Thyroid gland (tissue), 4 donors: ENCODE data around the gene GPC5. TPM values are rescaled to one million over a fixed set of nuclear protein-coding genes. Genes with fewer than 3 reads are reported as not detected.

Source experiments
- DNase-seq, 2 donors: peaks; one replicate each; pipeline ENCODE4 v3.0.0-alpha.2; 2019
- H3K27ac ChIP-seq, 3 donors: fragments of 200-600 bp; sonication (generic); 1 replicate in 2 of 3; 2 replicates in 1 of 3; pipeline ENCODE4 v1.5.1; 2016 to 2019; ENCODE audit warnings: mild to moderate bottlenecking in 1 of 3, moderate library complexity in 1 of 3
- H3K27me3 ChIP-seq: fragments of 200-600 bp; sonication (generic); one replicate; pipeline ENCODE4 v1.5.1; 2019
- H3K36me3 ChIP-seq, 2 donors: fragments of 200-600 bp; sonication (generic); one replicate each; pipeline ENCODE4 v1.5.1; 2016 to 2019
- H3K4me1 ChIP-seq, 2 donors: fragments of 200-600 bp; sonication (generic); one replicate each; pipeline ENCODE4 v1.5.1; 2017 to 2019
- H3K4me3 ChIP-seq, 3 donors: fragments of 200-600 bp; sonication (generic); replicated peaks in 1 of 3; 1 replicate in 2 of 3; 2 replicates in 1 of 3; pipeline ENCODE4 v1.5.1; 2016; ENCODE audit warnings: mild to moderate bottlenecking in 1 of 3
- H3K9me3 ChIP-seq: fragments of 200-600 bp; sonication (generic); one replicate; pipeline ENCODE4 v1.5.1; 2017
- POLR2A ChIP-seq, 2 donors: fragments of 450-650 bp; IDR thresholded peaks; one replicate each; pipeline ENCODE4 v1.6.1; 2017; ENCODE audit warnings: antibody characterized with exemption in 2 of 2, mild to moderate bottlenecking in 2 of 2, moderate library complexity in 1 of 2
- WGBS, 2 donors: methylation state at CpG; one replicate each; pipeline ENCODE4 v1.1.5; 2017; 5-methylcytosine and 5-hydroxymethylcytosine counted together
- intact Hi-C: fragments of 100-400 bp; cut with DNase I; formaldehyde crosslinking; loops from one replicate; pipeline ENCODE4 v1.15.1; 2023
- total RNA-seq, 4 donors: library from RNA; depleted of rRNA; stranded (reverse); fragments of >200 nt; gene quantifications; one replicate each; pipeline ENCODE4 v1.2.3, GENCODE V29; 2016
- TF ChIP-seq, protein P1 (sequence below), 6 experiments: fragments of 200-600 bp in 3 of 6; fragments of 450-650 bp in 3 of 6; sonication (generic) in 3 of 6; IDR thresholded peaks; one replicate each; pipeline ENCODE4 v1.5.1; 2016 to 2019; ENCODE audit warnings: antibody characterized with exemption in 6 of 6, mild to moderate bottlenecking in 2 of 6, inconsistent platforms in 1 of 6, moderate library complexity in 1 of 6

Gene GPC5
- total RNA-seq, 4 donors from 2014 or later: 0.67 to 2.3 (median 1.3) TPM

DNA sequence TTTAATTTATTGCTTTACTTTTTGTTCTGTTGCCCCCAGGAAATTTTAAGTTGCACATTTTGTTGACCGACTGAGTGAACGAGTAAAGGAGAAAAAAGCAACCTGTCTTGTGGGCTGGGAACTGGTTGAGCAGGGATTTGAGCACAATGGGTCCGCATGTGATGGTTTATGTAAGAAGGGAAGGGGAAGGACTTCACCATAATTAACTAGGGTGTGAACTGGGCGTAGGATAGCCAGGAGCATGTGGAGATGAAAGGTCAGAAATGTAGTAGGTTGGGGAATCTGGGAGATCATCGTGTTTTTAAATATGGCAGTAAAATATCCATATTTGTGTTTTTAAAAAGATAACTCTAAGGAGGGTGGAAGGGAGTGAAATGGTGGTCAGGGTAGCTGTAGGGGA is 99.9 kb downstream of the GPC5 start:
- WGBS, 2 donors: 91 to 92% methylated on average over 5 of the region's 5 CpGs
- Histone ChIP-seq H3K4me1 (no peaks in the 10 kb centered on the region), H3K4me3 (no peak overlapping the region), H3K27me3 (no peaks in the 10 kb centered on the region), H3K27ac (no peak overlapping the region), H3K36me3 (no peaks in the 10 kb centered on the region), H3K9me3 (no peaks in the 10 kb centered on the region)
- no peak for DNase-seq
- intact Hi-C loops: no loop called here
- no peak for TF ChIP-seq POLR2A (IDR thresholded peaks at IDR 0.05)
- TF ChIP-seq, protein P1, sequence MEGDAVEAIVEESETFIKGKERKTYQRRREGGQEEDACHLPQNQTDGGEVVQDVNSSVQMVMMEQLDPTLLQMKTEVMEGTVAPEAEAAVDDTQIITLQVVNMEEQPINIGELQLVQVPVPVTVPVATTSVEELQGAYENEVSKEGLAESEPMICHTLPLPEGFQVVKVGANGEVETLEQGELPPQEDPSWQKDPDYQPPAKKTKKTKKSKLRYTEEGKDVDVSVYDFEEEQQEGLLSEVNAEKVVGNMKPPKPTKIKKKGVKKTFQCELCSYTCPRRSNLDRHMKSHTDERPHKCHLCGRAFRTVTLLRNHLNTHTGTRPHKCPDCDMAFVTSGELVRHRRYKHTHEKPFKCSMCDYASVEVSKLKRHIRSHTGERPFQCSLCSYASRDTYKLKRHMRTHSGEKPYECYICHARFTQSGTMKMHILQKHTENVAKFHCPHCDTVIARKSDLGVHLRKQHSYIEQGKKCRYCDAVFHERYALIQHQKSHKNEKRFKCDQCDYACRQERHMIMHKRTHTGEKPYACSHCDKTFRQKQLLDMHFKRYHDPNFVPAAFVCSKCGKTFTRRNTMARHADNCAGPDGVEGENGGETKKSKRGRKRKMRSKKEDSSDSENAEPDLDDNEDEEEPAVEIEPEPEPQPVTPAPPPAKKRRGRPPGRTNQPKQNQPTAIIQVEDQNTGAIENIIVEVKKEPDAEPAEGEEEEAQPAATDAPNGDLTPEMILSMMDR (IDR thresholded peaks at IDR 0.05): no peak

DNA sequence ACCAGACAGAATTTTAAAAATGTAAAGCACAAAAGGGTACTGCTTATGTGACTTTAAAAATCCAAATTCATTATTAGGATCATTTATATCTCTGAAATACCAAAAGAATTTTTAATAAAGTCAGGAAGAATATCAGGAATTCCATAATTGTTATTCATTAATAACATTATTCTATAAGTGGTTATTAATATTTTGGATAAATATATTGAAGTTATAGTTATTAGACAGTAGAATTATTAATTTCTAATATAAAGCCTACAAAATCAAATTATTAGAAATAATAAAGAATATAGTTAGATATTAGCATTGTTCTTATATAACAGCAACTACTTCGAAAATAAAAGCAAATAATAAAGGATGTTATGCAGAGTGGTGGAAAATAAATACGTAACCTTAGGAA is 105.8 kb downstream of the GPC5 start:
- Histone ChIP-seq H3K27me3 (no peaks in the 10 kb centered on the region), H3K27ac (no peak overlapping the region), H3K9me3 (no peaks in the 10 kb centered on the region), H3K36me3 (no peaks in the 10 kb centered on the region), H3K4me3 (no peak overlapping the region), H3K4me1 (no peaks in the 10 kb centered on the region)
- intact Hi-C loops: no loop called here
- WGBS, 2 donors: 83 to 91% methylated on average over 2 of the region's 2 CpGs
- TF ChIP-seq, protein P1 (IDR thresholded peaks at IDR 0.05): no peak
- no peak for TF ChIP-seq POLR2A (IDR thresholded peaks at IDR 0.05)
- no peak for DNase-seq

DNA sequence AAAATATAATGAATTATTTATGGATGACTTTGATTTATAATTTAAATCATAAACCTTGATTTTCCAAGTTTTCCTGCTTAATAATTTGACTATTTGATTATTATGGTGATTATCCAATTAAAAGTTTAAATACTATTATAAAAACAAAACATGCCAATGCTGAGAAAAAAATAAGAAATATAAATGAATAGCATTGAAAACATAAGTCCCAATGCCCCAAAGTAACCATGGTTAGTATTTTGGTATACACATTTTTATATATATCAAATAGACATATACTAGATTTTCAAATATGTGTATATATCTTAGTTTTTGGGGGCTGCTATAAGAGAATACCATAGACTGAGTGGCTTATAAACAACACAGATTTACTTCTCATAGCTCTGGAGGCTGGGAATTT is 108.3 kb downstream of the GPC5 start:
- Histone ChIP-seq H3K4me1 (no peaks in the 10 kb centered on the region), H3K27ac (no peak overlapping the region), H3K36me3 (no peaks in the 10 kb centered on the region), H3K4me3 (no peak overlapping the region), H3K27me3 (no peaks in the 10 kb centered on the region), H3K9me3 (no peaks in the 10 kb centered on the region)
- intact Hi-C loops: no loop called here
- no peak for DNase-seq
- no peak for TF ChIP-seq POLR2A (IDR thresholded peaks at IDR 0.05)
- TF ChIP-seq, protein P1 (IDR thresholded peaks at IDR 0.05): no peak

DNA sequence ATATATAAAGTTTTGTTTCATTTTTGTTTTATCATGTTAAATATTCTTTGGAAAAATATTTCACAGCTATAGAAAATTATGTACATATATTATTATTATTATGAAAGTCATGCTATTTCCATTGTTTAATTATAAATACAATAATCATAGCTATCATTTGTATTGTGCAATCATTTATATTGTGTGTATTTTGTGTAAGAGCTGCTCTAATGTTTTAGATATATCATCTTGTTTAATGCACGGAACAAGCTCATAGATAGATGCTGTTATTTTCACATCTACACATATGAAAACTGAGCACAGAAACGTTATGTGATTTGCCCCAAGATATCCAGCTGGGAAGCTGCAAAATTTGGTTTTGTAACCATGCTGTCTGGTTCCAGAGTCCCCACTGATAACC is 111.6 kb downstream of the GPC5 start:
- Histone ChIP-seq H3K9me3 (no peaks in the 10 kb centered on the region), H3K36me3 (no peaks in the 10 kb centered on the region), H3K4me3 (no peak overlapping the region), H3K27ac (no peak overlapping the region), H3K27me3 (no peaks in the 10 kb centered on the region), H3K4me1 (no peaks in the 10 kb centered on the region)
- 73 to 78% methylated on average over 2 of the region's 2 CpGs for WGBS, 2 donors
- intact Hi-C loops: no loop called here
- TF ChIP-seq, protein P1 (IDR thresholded peaks at IDR 0.05): no peak
- no peak for TF ChIP-seq POLR2A (IDR thresholded peaks at IDR 0.05)
- no peak for DNase-seq

- intact Hi-C loops: no loop called here
- Histone ChIP-seq H3K4me3 (no peak overlapping the region), H3K4me1 (no peaks in the 10 kb centered on the region), H3K27me3 (no peaks in the 10 kb centered on the region), H3K27ac (no peak overlapping the region), H3K9me3 (no peaks in the 10 kb centered on the region), H3K36me3 (no peaks in the 10 kb centered on the region)
- no peak for TF ChIP-seq POLR2A (IDR thresholded peaks at IDR 0.05)
- TF ChIP-seq, protein P1 (IDR thresholded peaks at IDR 0.05): no peak
- DNase-seq: no peak
- WGBS, 2 donors: 74 to 77% methylated on average over 1 of the region's 1 CpG
Measured at GRCh38 chr13:91513790-91514189, 115.4 kb downstream of the GPC5 start.
